SK-N-SH (cell line): ENCODE results near the gene CERS1.

Experiments used
- EP300 ChIP-seq, 2 experiments: IDR thresholded peaks; 2 replicates each; pipeline versions ENCODE4 v1.4.0 to v1.6.1; 2012; ENCODE audit warnings: borderline replicate concordance in 1 of 2, low read depth in 1 of 2, low read length in 1 of 2
- PBX3 ChIP-seq: IDR thresholded peaks from 2 replicates; pipeline ENCODE4; 2012
- RCOR1 ChIP-seq: fragments of 150-350 bp; IDR thresholded peaks from 2 replicates; pipeline ENCODE4 v1.6.1; 2017; ENCODE audit warnings: antibody characterized with exemption, low read length
- TF ChIP-seq, protein P1 (sequence below): fragments of 200-600 bp; sonication (generic); IDR thresholded peaks from 2 replicates; pipeline ENCODE4 v1.6.1; 2017; ENCODE audit warnings: antibody characterized with exemption, mild to moderate bottlenecking, moderate library complexity
- TF ChIP-seq, protein P2 (sequence below): fragments of 150-350 bp; IDR thresholded peaks from 2 replicates; pipeline ENCODE4 v1.6.1; 2017; ENCODE audit warnings: antibody characterized with exemption, low read length, low read depth, borderline replicate concordance
- TF ChIP-seq, protein P3 (sequence below): IDR thresholded peaks from 2 replicates; pipeline ENCODE4 v1.6.1; 2012; ENCODE audit warnings: mild to moderate bottlenecking, low read depth, low read length, moderate library complexity

DNA sequence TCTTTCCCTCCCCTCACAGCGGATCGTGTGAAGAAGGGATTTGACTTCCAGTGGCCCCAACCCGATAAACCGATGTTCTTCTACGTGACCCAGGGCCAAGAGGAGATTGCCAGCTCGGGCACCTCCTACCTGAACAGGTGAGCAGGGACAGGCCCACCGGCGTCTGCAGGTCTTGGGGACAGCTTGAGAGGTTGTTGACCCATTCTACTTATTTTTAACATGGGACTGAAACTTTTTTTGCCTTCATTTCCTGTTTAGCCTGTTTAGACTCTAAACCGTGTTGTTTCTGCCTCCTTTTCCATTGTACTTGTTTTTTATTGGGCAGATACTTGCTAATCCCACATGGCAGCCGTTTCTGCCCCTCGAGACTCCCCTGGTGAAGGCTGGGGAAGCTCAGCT lies 35.7 kb downstream of the CERS1 start:
- TF ChIP-seq, protein P1, sequence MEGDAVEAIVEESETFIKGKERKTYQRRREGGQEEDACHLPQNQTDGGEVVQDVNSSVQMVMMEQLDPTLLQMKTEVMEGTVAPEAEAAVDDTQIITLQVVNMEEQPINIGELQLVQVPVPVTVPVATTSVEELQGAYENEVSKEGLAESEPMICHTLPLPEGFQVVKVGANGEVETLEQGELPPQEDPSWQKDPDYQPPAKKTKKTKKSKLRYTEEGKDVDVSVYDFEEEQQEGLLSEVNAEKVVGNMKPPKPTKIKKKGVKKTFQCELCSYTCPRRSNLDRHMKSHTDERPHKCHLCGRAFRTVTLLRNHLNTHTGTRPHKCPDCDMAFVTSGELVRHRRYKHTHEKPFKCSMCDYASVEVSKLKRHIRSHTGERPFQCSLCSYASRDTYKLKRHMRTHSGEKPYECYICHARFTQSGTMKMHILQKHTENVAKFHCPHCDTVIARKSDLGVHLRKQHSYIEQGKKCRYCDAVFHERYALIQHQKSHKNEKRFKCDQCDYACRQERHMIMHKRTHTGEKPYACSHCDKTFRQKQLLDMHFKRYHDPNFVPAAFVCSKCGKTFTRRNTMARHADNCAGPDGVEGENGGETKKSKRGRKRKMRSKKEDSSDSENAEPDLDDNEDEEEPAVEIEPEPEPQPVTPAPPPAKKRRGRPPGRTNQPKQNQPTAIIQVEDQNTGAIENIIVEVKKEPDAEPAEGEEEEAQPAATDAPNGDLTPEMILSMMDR = no peak
- TF ChIP-seq RCOR1 = no peak
- no peak for TF ChIP-seq EP300 (IDR thresholded peaks at IDR 0.05; ENCODE audit: borderline replicate concordance in 1 of 2, low read depth in 1 of 2, low read length in 1 of 2)
- TF ChIP-seq, protein P2, sequence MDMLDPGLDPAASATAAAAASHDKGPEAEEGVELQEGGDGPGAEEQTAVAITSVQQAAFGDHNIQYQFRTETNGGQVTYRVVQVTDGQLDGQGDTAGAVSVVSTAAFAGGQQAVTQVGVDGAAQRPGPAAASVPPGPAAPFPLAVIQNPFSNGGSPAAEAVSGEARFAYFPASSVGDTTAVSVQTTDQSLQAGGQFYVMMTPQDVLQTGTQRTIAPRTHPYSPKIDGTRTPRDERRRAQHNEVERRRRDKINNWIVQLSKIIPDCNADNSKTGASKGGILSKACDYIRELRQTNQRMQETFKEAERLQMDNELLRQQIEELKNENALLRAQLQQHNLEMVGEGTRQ = no peak
- no peak for TF ChIP-seq PBX3
- TF ChIP-seq, protein P3, sequence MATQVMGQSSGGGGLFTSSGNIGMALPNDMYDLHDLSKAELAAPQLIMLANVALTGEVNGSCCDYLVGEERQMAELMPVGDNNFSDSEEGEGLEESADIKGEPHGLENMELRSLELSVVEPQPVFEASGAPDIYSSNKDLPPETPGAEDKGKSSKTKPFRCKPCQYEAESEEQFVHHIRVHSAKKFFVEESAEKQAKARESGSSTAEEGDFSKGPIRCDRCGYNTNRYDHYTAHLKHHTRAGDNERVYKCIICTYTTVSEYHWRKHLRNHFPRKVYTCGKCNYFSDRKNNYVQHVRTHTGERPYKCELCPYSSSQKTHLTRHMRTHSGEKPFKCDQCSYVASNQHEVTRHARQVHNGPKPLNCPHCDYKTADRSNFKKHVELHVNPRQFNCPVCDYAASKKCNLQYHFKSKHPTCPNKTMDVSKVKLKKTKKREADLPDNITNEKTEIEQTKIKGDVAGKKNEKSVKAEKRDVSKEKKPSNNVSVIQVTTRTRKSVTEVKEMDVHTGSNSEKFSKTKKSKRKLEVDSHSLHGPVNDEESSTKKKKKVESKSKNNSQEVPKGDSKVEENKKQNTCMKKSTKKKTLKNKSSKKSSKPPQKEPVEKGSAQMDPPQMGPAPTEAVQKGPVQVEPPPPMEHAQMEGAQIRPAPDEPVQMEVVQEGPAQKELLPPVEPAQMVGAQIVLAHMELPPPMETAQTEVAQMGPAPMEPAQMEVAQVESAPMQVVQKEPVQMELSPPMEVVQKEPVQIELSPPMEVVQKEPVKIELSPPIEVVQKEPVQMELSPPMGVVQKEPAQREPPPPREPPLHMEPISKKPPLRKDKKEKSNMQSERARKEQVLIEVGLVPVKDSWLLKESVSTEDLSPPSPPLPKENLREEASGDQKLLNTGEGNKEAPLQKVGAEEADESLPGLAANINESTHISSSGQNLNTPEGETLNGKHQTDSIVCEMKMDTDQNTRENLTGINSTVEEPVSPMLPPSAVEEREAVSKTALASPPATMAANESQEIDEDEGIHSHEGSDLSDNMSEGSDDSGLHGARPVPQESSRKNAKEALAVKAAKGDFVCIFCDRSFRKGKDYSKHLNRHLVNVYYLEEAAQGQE = no peak
